ENCODE measurements around the gene NEURL1B.

The NEURL1B gene

GRCh38 chr5:172658961-172659501 is 18.0 kb downstream of the NEURL1B start:
- H3K4ac ChIP-seq (ENCODE audit: low read depth, low read length), result no peak overlapping the region
- no peaks in the 10 kb centered on the region for H3K79me2 ChIP-seq (ENCODE audit: control insufficient read depth, insufficient read depth, low read length, poor library complexity)
- no peak overlapping the region for H3K27ac ChIP-seq (ENCODE audit: low read depth, low read length)
- peak overlapping the region; percentile 6 for H2AK5ac ChIP-seq (ENCODE audit: low read length)
- H3K4me3 ChIP-seq (ENCODE audit: low read depth, low read length), result no peak overlapping the region
- no peak overlapping the region for H3K18ac ChIP-seq (ENCODE audit: low read length)
- H3K9ac ChIP-seq (ENCODE audit: low read length), result no peak overlapping the region
- no peak for DNase-seq
- H3K9me3 ChIP-seq (ENCODE audit: insufficient read depth, low read depth, low read length), result peaks cover 11% of the 10 kb centered on the region
- H3K79me1 ChIP-seq (ENCODE audit: low read length), result no peaks in the 10 kb centered on the region
- no peaks in the 10 kb centered on the region for H3K27me3 ChIP-seq (ENCODE audit: insufficient read depth, low read length)
- peaks cover 5 to 8% of the 10 kb centered on the region in 2 experiments for H3K4me1 ChIP-seq (ENCODE audit: control insufficient read depth in 1 of 2, insufficient read depth in 2 of 2, low read length in 2 of 2)
- no CpG with 5 or more reads among the region's 7 CpGs for WGBS (ENCODE audit: extremely low coverage, insufficient coverage, insufficient read length)
- H4K12ac ChIP-seq (ENCODE audit: low read depth, low read length), result no peak overlapping the region
- no peak overlapping the region for H4K8ac ChIP-seq (ENCODE audit: low read depth, low read length)
- H3K4me2 ChIP-seq (ENCODE audit: low read length), result no peak overlapping the region
- no peak overlapping the region for H3K23ac ChIP-seq (ENCODE audit: low read length)
- H2BK120ac ChIP-seq (ENCODE audit: insufficient read depth, low read length, poor library complexity), result no peak overlapping the region
- peak overlapping the region; percentile 4 for H3K14ac ChIP-seq (ENCODE audit: low read length)
- H2AFZ ChIP-seq (ENCODE audit: insufficient read depth, low read length, poor library complexity), result no peak overlapping the region
- H4K91ac ChIP-seq (ENCODE audit: low read depth, low read length), result peak overlapping the region; percentile 53
- H2BK12ac ChIP-seq (ENCODE audit: low read length), result peak overlapping the region; percentile 12
- no peaks in the 10 kb centered on the region for H3K36me3 ChIP-seq (ENCODE audit: control insufficient read depth in 1 of 2, insufficient read depth in 2 of 2, low read length in 2 of 2)
- no peak overlapping the region for H2BK5ac ChIP-seq (ENCODE audit: low read depth, low read length, poor library complexity)

- Histone ChIP-seq H3K14ac (ENCODE audit: low read length) (no peak overlapping the region), H3K79me1 (ENCODE audit: low read length) (no peaks in the 10 kb centered on the region), H3K9me3 (ENCODE audit: insufficient read depth, low read depth, low read length) (peaks cover 11% of the 10 kb centered on the region), H4K12ac (ENCODE audit: low read depth, low read length) (no peak overlapping the region), H2BK12ac (ENCODE audit: low read length) (no peak overlapping the region), H4K8ac (ENCODE audit: low read depth, low read length) (peak overlapping the region; percentile 41), H3K27me3 (ENCODE audit: insufficient read depth, low read length) (no peaks in the 10 kb centered on the region), H2BK120ac (ENCODE audit: insufficient read depth, low read length, poor library complexity) (no peak overlapping the region), H3K4me1 (ENCODE audit: control insufficient read depth in 1 of 2, insufficient read depth in 2 of 2, low read length in 2 of 2) (peaks cover 5 to 8% of the 10 kb centered on the region in 2 experiments), H3K9ac (ENCODE audit: low read length) (no peak overlapping the region), H3K79me2 (ENCODE audit: control insufficient read depth, insufficient read depth, low read length, poor library complexity) (no peaks in the 10 kb centered on the region), H2BK5ac (ENCODE audit: low read depth, low read length, poor library complexity) (peak overlapping the region; percentile 6), H3K4me3 (ENCODE audit: low read depth, low read length) (no peak overlapping the region), H2AK5ac (ENCODE audit: low read length) (no peak overlapping the region), H3K36me3 (ENCODE audit: control insufficient read depth in 1 of 2, insufficient read depth in 2 of 2, low read length in 2 of 2) (no peaks in the 10 kb centered on the region), H4K91ac (ENCODE audit: low read depth, low read length) (peak overlapping the region; percentile 46), H2AFZ (ENCODE audit: insufficient read depth, low read length, poor library complexity) (peak overlapping the region; percentile 15), H3K4me2 (ENCODE audit: low read length) (no peak overlapping the region), H3K27ac (ENCODE audit: low read depth, low read length) (peak overlapping the region; percentile 48), H3K23ac (ENCODE audit: low read length) (no peak overlapping the region), H3K18ac (ENCODE audit: low read length) (no peak overlapping the region), H3K4ac (ENCODE audit: low read depth, low read length) (no peak overlapping the region)
- DNase-seq, result no peak
Measured at GRCh38 chr5:172659570-172659908, 18.5 kb downstream of the NEURL1B start.

GRCh38 chr5:172659909-172660628 is 19.0 kb downstream of the NEURL1B start:
- no peak overlapping the region for H3K18ac ChIP-seq (ENCODE audit: low read length)
- peaks cover 5 to 8% of the 10 kb centered on the region in 2 experiments for H3K4me1 ChIP-seq (ENCODE audit: control insufficient read depth in 1 of 2, insufficient read depth in 2 of 2, low read length in 2 of 2)
- no CpG with 5 or more reads among the region's 18 CpGs for WGBS (ENCODE audit: extremely low coverage, insufficient coverage, insufficient read length)
- peak overlapping the region; percentile 48 for H3K27ac ChIP-seq (ENCODE audit: low read depth, low read length)
- no peak overlapping the region for H3K4me2 ChIP-seq (ENCODE audit: low read length)
- peak overlapping the region; percentile 26 for H2BK120ac ChIP-seq (ENCODE audit: insufficient read depth, low read length, poor library complexity)
- peak overlapping the region; percentile 41 for H4K8ac ChIP-seq (ENCODE audit: low read depth, low read length)
- H3K36me3 ChIP-seq (ENCODE audit: control insufficient read depth in 1 of 2, insufficient read depth in 2 of 2, low read length in 2 of 2), result no peaks in the 10 kb centered on the region
- no peak overlapping the region for H3K4ac ChIP-seq (ENCODE audit: low read depth, low read length)
- H4K91ac ChIP-seq (ENCODE audit: low read depth, low read length), result peak overlapping the region; percentile 46
- peaks cover 9% of the 10 kb centered on the region for H3K9me3 ChIP-seq (ENCODE audit: insufficient read depth, low read depth, low read length)
- no peak for DNase-seq
- no peak overlapping the region for H3K14ac ChIP-seq (ENCODE audit: low read length)
- H3K27me3 ChIP-seq (ENCODE audit: insufficient read depth, low read length), result no peaks in the 10 kb centered on the region
- H2BK12ac ChIP-seq (ENCODE audit: low read length), result no peak overlapping the region
- H2AK5ac ChIP-seq (ENCODE audit: low read length), result no peak overlapping the region
- H3K4me3 ChIP-seq (ENCODE audit: low read depth, low read length), result no peak overlapping the region
- no peaks in the 10 kb centered on the region for H3K79me2 ChIP-seq (ENCODE audit: control insufficient read depth, insufficient read depth, low read length, poor library complexity)
- H3K23ac ChIP-seq (ENCODE audit: low read length), result no peak overlapping the region
- H3K79me1 ChIP-seq (ENCODE audit: low read length), result no peaks in the 10 kb centered on the region
- H3K9ac ChIP-seq (ENCODE audit: low read length), result no peak overlapping the region
- H4K12ac ChIP-seq (ENCODE audit: low read depth, low read length), result peak overlapping the region; percentile 3
- peak overlapping the region; percentile 15 for H2AFZ ChIP-seq (ENCODE audit: insufficient read depth, low read length, poor library complexity)
- no peak overlapping the region for H2BK5ac ChIP-seq (ENCODE audit: low read depth, low read length, poor library complexity)

GRCh38 chr5:172660974-172661373 is 19.9 kb downstream of the NEURL1B start:
- no peak overlapping the region for H2BK5ac ChIP-seq (ENCODE audit: low read depth, low read length, poor library complexity)
- H3K14ac ChIP-seq (ENCODE audit: low read length), result no peak overlapping the region
- peaks cover 2% of the 10 kb centered on the region for H3K9me3 ChIP-seq (ENCODE audit: insufficient read depth, low read depth, low read length)
- H3K4me1 ChIP-seq (ENCODE audit: control insufficient read depth in 1 of 2, insufficient read depth in 2 of 2, low read length in 2 of 2), result peaks cover 5 to 8% of the 10 kb centered on the region in 2 experiments
- no CpG with 5 or more reads among the region's 3 CpGs for WGBS (ENCODE audit: extremely low coverage, insufficient coverage, insufficient read length)
- no peak overlapping the region for H4K12ac ChIP-seq (ENCODE audit: low read depth, low read length)
- H3K23ac ChIP-seq (ENCODE audit: low read length), result no peak overlapping the region
- H4K91ac ChIP-seq (ENCODE audit: low read depth, low read length), result no peak overlapping the region
- no peak overlapping the region for H2AK5ac ChIP-seq (ENCODE audit: low read length)
- H3K79me1 ChIP-seq (ENCODE audit: low read length), result no peaks in the 10 kb centered on the region
- no peak overlapping the region for H2BK120ac ChIP-seq (ENCODE audit: insufficient read depth, low read length, poor library complexity)
- H2AFZ ChIP-seq (ENCODE audit: insufficient read depth, low read length, poor library complexity), result no peak overlapping the region
- H3K79me2 ChIP-seq (ENCODE audit: control insufficient read depth, insufficient read depth, low read length, poor library complexity), result no peaks in the 10 kb centered on the region
- no peak overlapping the region for H3K18ac ChIP-seq (ENCODE audit: low read length)
- H3K27me3 ChIP-seq (ENCODE audit: insufficient read depth, low read length), result no peaks in the 10 kb centered on the region
- no peak overlapping the region for H3K27ac ChIP-seq (ENCODE audit: low read depth, low read length)
- no peak overlapping the region for H3K4me2 ChIP-seq (ENCODE audit: low read length)
- H3K9ac ChIP-seq (ENCODE audit: low read length), result no peak overlapping the region
- H4K8ac ChIP-seq (ENCODE audit: low read depth, low read length), result no peak overlapping the region
- H3K4ac ChIP-seq (ENCODE audit: low read depth, low read length), result no peak overlapping the region
- no peak for DNase-seq
- H3K4me3 ChIP-seq (ENCODE audit: low read depth, low read length), result no peak overlapping the region
- H3K36me3 ChIP-seq (ENCODE audit: control insufficient read depth in 1 of 2, insufficient read depth in 2 of 2, low read length in 2 of 2), result no peaks in the 10 kb centered on the region
- peak overlapping the region; percentile 23 for H2BK12ac ChIP-seq (ENCODE audit: low read length)
